KOPT-K1 (cell line): ENCODE data around the gene CDH23.

Experiments
- H3K27ac ChIP-seq: fragments of 200-600 bp; sonication (generic); 2 replicates; pipeline ENCODE4 v1.5.1; 2016; ENCODE audit warnings: antibody characterized with exemption, mild to moderate bottlenecking, low read depth, low read length; ENCODE audit not compliant: poor library complexity, severe bottlenecking
- H3K36me3 ChIP-seq: fragments of 200-600 bp; sonication (generic); 2 replicates; pipeline ENCODE4 v1.5.1; 2017; ENCODE audit warnings: antibody characterized with exemption, mild to moderate bottlenecking, low read length, moderate library complexity; ENCODE audit not compliant: insufficient read depth
- H3K9me3 ChIP-seq: fragments of 200-600 bp; sonication (generic); 2 replicates; pipeline ENCODE4 v1.5.1; 2017; ENCODE audit warnings: antibody characterized with exemption, low read length, mild to moderate bottlenecking; ENCODE audit not compliant: insufficient read depth, poor library complexity, severe bottlenecking

The CDH23 gene

DNA sequence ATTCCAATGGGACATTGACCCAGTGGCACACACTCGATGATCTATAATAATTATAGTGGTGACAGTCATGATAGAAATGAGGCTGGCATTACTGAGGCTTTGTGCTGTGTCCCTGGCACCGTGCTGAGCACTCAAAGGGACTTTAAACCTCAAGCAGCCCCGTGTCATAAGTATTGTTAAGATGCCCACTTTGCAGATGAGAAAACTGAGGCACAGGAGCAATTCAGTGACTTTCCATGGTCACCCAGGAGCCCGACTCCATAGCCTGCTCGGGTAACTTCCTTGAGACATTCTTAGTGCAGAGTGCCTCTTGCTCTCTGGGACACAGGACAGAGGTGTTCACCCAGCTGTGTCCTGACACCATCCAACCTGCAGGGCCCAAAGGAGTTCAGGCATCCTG, 170.3 kb downstream of the CDH23 start:
- no peaks in the 10 kb centered on the region for H3K36me3 ChIP-seq
- H3K9me3 ChIP-seq, result no peaks in the 10 kb centered on the region

DNA sequence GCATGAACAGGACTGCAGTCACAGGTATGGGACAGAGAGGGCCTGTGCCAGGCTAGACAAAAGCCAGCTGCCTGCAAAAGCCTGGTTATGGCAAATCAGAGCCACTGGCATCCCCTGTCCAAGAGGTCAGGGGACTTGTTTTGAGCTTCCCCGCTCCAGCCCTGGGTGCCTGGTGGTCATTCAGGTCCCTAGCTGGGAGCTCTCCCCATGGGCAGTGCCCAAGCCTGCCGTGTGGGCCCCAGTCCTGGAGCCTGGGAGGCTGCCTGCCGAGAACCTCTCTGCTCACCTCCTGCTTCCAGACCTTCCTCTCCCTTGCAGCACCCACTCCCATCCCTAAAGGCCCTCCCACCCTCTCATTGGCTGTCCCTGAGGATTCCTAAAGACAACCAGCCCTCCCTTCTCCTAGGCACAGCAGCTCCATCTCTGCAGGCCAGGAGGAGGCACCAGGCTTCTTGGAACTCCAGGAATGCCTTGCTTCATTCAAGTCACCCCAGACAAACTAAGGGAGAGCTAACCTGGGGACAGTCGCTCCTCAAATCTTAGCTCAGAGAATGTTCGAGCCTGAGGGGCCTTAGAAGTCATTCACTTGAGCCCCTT, 172.3 kb downstream of the CDH23 start:
- no peak overlapping the region for H3K27ac ChIP-seq
- H3K9me3 ChIP-seq, result no peaks in the 10 kb centered on the region
- H3K36me3 ChIP-seq, result no peaks in the 10 kb centered on the region

More for the DNA sequence above, 170.3 kb downstream of the CDH23 start:
- no peak overlapping the region for H3K27ac ChIP-seq

DNA sequence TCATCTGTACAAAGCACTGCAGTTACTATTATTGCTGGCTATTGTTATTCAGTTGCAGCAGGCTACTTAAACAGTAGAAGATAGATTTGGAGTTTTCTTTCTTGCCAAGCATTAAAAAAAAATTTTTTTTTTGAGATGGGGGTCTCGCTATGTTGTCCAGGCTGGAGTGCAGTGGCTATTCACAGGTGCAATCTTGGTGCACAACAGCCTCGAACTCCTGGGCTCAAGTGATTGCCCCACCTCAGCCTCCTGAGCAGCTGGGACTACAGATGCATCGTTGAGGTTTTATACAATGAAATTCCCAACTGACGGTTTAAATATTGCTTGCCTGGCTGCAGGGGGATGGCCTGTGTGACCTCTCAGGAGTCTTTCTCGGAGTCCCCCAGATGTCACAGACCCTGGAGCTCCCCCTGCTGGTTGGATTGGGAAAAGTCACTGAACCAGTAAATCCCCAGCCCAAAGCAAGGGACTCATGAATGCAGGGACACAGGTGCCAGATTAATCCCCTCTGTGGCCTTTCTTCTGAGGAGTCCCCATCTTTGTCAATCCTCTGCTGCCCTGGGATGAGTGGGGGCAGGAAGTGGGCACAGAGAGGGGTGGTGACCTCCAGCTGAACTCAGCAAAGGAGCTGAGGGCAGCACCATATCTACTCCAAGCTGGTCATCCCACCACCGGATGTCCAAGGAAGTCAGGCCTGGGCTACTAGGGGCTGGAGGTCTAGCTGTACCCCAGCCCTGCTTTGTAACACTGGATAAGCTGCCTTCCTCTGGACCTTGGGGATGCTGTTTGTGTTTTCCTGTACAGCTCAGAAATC, 173.3 kb downstream of the CDH23 start:
- Histone ChIP-seq H3K36me3 (no peaks in the 10 kb centered on the region), H3K27ac (no peak overlapping the region), H3K9me3 (no peaks in the 10 kb centered on the region)

DNA sequence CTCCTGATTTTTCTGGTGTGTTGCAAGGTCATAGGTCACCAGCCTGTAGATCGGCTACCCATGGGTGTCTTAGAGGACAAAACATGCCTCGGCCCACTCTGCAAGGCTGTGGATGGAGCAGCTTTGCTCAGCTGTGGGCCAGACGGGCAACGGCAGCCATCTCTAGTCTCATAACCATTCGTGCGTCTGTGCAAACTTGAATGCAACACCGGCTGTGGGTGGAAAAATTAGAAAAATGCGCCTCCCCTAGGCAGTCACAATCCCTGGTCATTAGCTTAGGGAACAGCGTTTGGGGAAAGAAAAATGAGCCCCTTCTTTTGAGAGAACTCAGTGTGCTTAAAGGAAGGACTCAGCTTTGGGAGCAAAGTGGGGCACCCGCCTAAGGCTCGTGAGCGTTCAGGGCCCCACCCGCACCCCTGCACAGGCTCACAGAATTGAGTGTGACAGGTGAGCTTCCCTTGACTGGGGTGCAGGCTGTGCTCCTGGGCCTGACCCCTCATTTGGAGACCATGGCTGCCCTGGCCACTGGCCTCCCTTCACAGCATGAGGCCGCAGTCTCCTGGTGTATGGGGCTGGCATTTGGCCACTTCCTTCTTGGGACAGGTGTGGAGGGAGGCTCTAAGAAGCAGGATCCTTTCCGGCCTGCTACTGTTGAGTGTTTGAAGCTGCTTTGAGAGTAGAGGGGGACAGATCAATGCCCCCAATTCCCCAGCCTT, 174.9 kb downstream of the CDH23 start:
- Histone ChIP-seq H3K36me3 (no peaks in the 10 kb centered on the region), H3K9me3 (no peaks in the 10 kb centered on the region), H3K27ac (no peak overlapping the region)

DNA sequence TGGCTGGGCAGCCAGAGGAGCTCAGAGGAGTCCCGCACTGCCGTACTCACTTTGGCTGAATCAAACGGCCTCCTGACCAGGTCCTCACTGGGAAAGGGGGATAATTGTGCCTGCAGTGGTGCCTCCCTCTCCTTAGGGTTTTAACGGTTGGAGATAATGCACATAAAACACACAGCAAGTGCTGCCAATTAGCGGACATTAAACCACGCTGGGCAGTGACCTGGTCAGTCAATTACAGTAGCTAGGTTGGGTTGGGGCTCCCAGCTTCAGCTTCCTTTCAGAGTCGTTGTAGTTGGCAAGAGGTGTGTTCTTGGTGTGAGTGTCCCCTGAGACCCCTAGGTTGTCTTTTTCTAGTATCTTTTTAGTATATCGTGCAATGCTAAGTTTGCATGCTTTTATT, 176.2 kb downstream of the CDH23 start:
- H3K36me3 ChIP-seq, result no peaks in the 10 kb centered on the region
- H3K27ac ChIP-seq, result no peak overlapping the region
- no peaks in the 10 kb centered on the region for H3K9me3 ChIP-seq

- no peaks in the 10 kb centered on the region for H3K36me3 ChIP-seq
- H3K27ac ChIP-seq, result no peak overlapping the region
- no peaks in the 10 kb centered on the region for H3K9me3 ChIP-seq
These were observed 177.1 kb downstream of the CDH23 start for GRCh38 chr10:71573562-71574518.

GRCh38 chr10:71575451-71575850, 178.7 kb downstream of the CDH23 start:
- H3K9me3 ChIP-seq, result no peaks in the 10 kb centered on the region
- H3K36me3 ChIP-seq, result no peaks in the 10 kb centered on the region
- H3K27ac ChIP-seq, result no peak overlapping the region

GRCh38 chr10:71575934-71576801, 179.4 kb downstream of the CDH23 start:
- Histone ChIP-seq H3K27ac (no peak overlapping the region), H3K9me3 (no peaks in the 10 kb centered on the region), H3K36me3 (no peaks in the 10 kb centered on the region)

DNA sequence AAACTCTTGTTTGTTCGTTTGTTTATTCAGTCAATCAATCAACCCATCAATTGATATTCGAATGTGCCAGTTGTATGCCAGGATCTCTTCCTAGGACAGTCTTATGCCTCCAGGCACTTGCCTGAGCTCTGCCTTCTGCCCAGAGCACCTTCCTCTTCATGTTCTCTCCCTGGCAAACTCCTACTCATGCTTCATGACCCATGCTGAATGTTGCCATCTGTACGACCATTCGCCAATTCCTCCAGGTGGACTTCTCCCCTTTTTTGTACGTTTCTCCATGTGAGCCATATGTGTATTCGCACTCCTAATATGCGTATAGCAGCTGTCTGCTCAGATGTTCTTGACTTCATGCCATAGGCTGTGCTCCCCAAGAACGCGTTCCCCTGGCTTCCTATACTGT, 180.1 kb downstream of the CDH23 start:
- Histone ChIP-seq H3K9me3 (no peaks in the 10 kb centered on the region), H3K27ac (no peak overlapping the region), H3K36me3 (no peaks in the 10 kb centered on the region)

- no peak overlapping the region for H3K27ac ChIP-seq
- H3K9me3 ChIP-seq, result no peaks in the 10 kb centered on the region
- no peaks in the 10 kb centered on the region for H3K36me3 ChIP-seq
These were observed 180.6 kb downstream of the CDH23 start for GRCh38 chr10:71577345-71577744.

DNA sequence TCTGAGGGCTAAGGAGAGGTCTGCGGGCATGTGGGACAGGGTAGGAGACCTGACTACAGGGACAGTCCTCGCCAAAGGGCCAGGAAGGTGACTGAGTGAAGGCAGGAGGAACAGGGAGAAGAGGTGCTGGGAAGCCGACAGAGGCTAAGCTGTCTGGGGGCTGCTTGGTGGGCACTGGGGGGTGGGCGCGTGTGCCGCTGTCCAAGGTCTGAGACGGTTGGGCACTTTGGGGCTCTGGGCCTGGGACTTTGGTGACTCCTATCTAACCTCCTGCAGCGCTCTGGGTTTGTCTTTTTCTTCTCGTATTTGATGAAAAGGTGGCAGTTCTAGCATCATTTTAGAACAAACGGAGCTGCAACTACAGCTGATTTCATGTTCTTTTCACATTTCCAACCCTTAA, 181.3 kb downstream of the CDH23 start:
- Histone ChIP-seq H3K36me3 (no peaks in the 10 kb centered on the region), H3K9me3 (no peaks in the 10 kb centered on the region), H3K27ac (no peak overlapping the region)

GRCh38 chr10:71579668-71580067, 182.9 kb downstream of the CDH23 start:
- Histone ChIP-seq H3K9me3 (no peaks in the 10 kb centered on the region), H3K27ac (no peak overlapping the region), H3K36me3 (no peaks in the 10 kb centered on the region)

DNA sequence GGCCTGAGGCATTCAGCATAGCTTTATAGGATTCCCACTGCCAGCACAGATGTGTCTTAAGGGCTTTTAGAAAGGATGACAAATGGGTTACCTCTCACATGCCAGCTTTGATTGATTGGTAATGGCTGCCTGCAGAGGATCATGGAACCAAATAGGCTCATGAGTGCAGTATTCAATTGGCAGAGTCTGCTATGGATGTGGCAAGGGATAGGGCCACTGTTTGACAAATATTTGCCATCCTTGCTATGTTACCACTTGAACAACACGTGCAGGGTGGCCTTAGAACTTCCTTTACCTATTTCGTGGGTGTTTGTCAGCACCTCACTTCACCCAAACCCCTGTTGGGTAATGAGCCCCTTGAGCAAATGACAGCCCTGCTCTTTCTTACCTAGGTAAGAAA, 183.7 kb downstream of the CDH23 start:
- H3K27ac ChIP-seq, result no peak overlapping the region
- H3K36me3 ChIP-seq, result no peaks in the 10 kb centered on the region
- no peaks in the 10 kb centered on the region for H3K9me3 ChIP-seq

GRCh38 chr10:71580926-71581325, 184.2 kb downstream of the CDH23 start:
- no peak overlapping the region for H3K27ac ChIP-seq
- H3K9me3 ChIP-seq, result no peaks in the 10 kb centered on the region
- H3K36me3 ChIP-seq, result no peaks in the 10 kb centered on the region
